CD14-positive monocyte (primary cell): ENCODE measurements around the gene IYD. TPM values are rescaled to one million over a fixed set of nuclear protein-coding genes. Genes with fewer than 3 reads are reported as not detected.

Source experiments
- DNase-seq, 3 donors: peaks; one replicate each; pipeline ENCODE4 v3.0.0-alpha.2; 2011 to 2022
- H2AFZ ChIP-seq: 2 replicates; pipeline ENCODE4 v1.6.0; 2012; ENCODE audit warnings: mild to moderate bottlenecking, low read depth, low read length, inconsistent platforms; ENCODE audit not compliant: insufficient read depth, poor library complexity, severe bottlenecking
- H3K27ac ChIP-seq, 2 donors: 1 replicate in 1 of 2; 2 replicates in 1 of 2; pipeline ENCODE4 v1.5.1; 2012 to 2013; ENCODE audit warnings: low read length in 2 of 2, control low read depth in 1 of 2, inconsistent platforms in 1 of 2, low read depth in 1 of 2, mild to moderate bottlenecking in 1 of 2
- H3K27me3 ChIP-seq, 2 donors: one replicate each; pipeline versions ENCODE4 v1.6.0 to v1.6.1; 2011 to 2013; ENCODE audit warnings: low read length in 2 of 2; ENCODE audit not compliant: control insufficient read depth in 2 of 2, insufficient read depth in 2 of 2
- H3K36me3 ChIP-seq, 2 donors: replicated peaks in 1 of 2; 1 replicate in 1 of 2; 2 replicates in 1 of 2; pipeline versions ENCODE4 v1.5.1 to v1.6.1; 2012 to 2013; ENCODE audit warnings: low read length in 2 of 2, control low read depth in 1 of 2, inconsistent platforms in 1 of 2, mild to moderate bottlenecking in 1 of 2; ENCODE audit not compliant: insufficient read depth in 2 of 2, control insufficient read depth in 1 of 2
- H3K4me1 ChIP-seq, 2 donors: 1 replicate in 1 of 2; 2 replicates in 1 of 2; pipeline versions ENCODE4 v1.5.1 to v1.6.1; 2012 to 2013; ENCODE audit warnings: low read length in 2 of 2, control low read depth in 1 of 2, inconsistent platforms in 1 of 2, mild to moderate bottlenecking in 1 of 2, moderate library complexity in 1 of 2; ENCODE audit not compliant: insufficient read depth in 2 of 2, control insufficient read depth in 1 of 2
- H3K4me2 ChIP-seq: replicated peaks from 2 replicates; pipeline ENCODE3; 2012; ENCODE audit warnings: low read length, moderate library complexity, mild to moderate bottlenecking; ENCODE audit not compliant: poor library complexity, severe bottlenecking; ENCODE audit errors: extremely low read depth
- H3K4me3 ChIP-seq, 3 experiments: fragments of 200-600 bp in 1 of 3; sonication (generic) in 1 of 3; replicated peaks in 1 of 3; 1 replicate in 2 of 3; 2 replicates in 1 of 3; pipeline ENCODE4 v1.5.1; 2011 to 2013; ENCODE audit warnings: low read length in 3 of 3, mild to moderate bottlenecking in 3 of 3, control low read depth in 2 of 3, low read depth in 2 of 3, inconsistent platforms in 1 of 3, moderate library complexity in 1 of 3
- H3K79me2 ChIP-seq: 2 replicates; pipeline ENCODE4 v1.6.0; 2012; ENCODE audit warnings: mild to moderate bottlenecking, control low read depth, inconsistent platforms, low read length, moderate library complexity; ENCODE audit not compliant: insufficient read depth
- H3K9ac ChIP-seq: 2 replicates; pipeline ENCODE4 v1.6.0; 2017; ENCODE audit warnings: low read length, mild to moderate bottlenecking; ENCODE audit not compliant: insufficient read depth, poor library complexity, severe bottlenecking
- H3K9me3 ChIP-seq, 2 donors: replicated peaks in 1 of 2; 1 replicate in 1 of 2; 2 replicates in 1 of 2; pipeline versions ENCODE4 v1.5.1 to v1.6.1; 2012 to 2013; ENCODE audit warnings: low read length in 2 of 2, control low read depth in 1 of 2; ENCODE audit not compliant: control insufficient read depth in 1 of 2, insufficient read depth in 1 of 2
- H4K20me1 ChIP-seq: 2 replicates; pipeline ENCODE4 v1.6.0; 2012; ENCODE audit warnings: mild to moderate bottlenecking, low read length, control low read depth, moderate library complexity; ENCODE audit not compliant: insufficient read depth
- H3K27ac Mint-ChIP-seq, 7 donors: one replicate each; pipeline ENCODE4 v1.8.0; 2020; ENCODE audit warnings: mild to moderate bottlenecking in 7 of 7, mixed read lengths in 7 of 7, moderate library complexity in 6 of 7, inconsistent platforms in 2 of 7
- H3K27me3 Mint-ChIP-seq, 3 donors: one replicate each; pipeline ENCODE4 v1.8.0; 2021 to 2022; ENCODE audit warnings: low read depth in 3 of 3, mild to moderate bottlenecking in 3 of 3, mixed read lengths in 3 of 3, moderate library complexity in 3 of 3, inconsistent platforms in 1 of 3
- H3K36me3 Mint-ChIP-seq, 2 donors: one replicate each; pipeline ENCODE4 v1.8.0; 2020; ENCODE audit warnings: mixed read lengths in 2 of 2, inconsistent platforms in 1 of 2, mild to moderate bottlenecking in 1 of 2
- H3K4me1 Mint-ChIP-seq: one replicate; pipeline ENCODE4 v1.8.0; 2020; ENCODE audit warnings: mild to moderate bottlenecking, mixed read lengths
- H3K4me3 Mint-ChIP-seq, 2 donors: one replicate each; pipeline ENCODE4 v1.8.0; 2020; ENCODE audit warnings: mild to moderate bottlenecking in 2 of 2, mixed read lengths in 2 of 2, moderate library complexity in 1 of 2
- H3K9me3 Mint-ChIP-seq, 7 donors: one replicate each; pipeline ENCODE4 v1.8.0; 2020 to 2022; ENCODE audit warnings: mixed read lengths in 7 of 7, mild to moderate bottlenecking in 6 of 7, moderate library complexity in 6 of 7, inconsistent platforms in 2 of 7
- WGBS: methylation state at CpG from one replicate; pipeline ENCODE4 v1.1.5; 2013; ENCODE audit warnings: missing lambda C conversion rate; ENCODE audit not compliant: insufficient coverage; 5-methylcytosine and 5-hydroxymethylcytosine counted together
- intact Hi-C, 2 donors: fragments of 100-400 bp; cut with micrococcal nuclease; formaldehyde crosslinking; loops; one replicate each; pipeline versions ENCODE4 v1.15.0 to v1.15.1; 2023
- polyA plus RNA-seq, 3 donors: library from polyadenylated mRNA; depleted of rRNA in 1 of 3; unstranded in 2 of 3; stranded (reverse) in 1 of 3; fragments of 300-500 nt in 2 of 3; fragments of >200 nt in 1 of 3; fragmentation: Illumina TruSeq in 2 of 3; gene quantifications; 1 replicate in 2 of 3; 2 replicates in 1 of 3; pipeline ENCODE4 v1.2.3, GENCODE V29; 2012 to 2021
- TF ChIP-seq, protein P1 (sequence below): fragments of 200-600 bp; IDR thresholded peaks from one replicate; pipeline ENCODE4 v1.8.0; 2022; ENCODE audit warnings: antibody characterized with exemption, mild to moderate bottlenecking

Gene IYD
- polyA plus RNA-seq, 3 donors, result not detected

- no peak overlapping the region for H2AFZ ChIP-seq
- H3K9ac ChIP-seq, result no peak overlapping the region
- no peak overlapping the region for H3K4me2 ChIP-seq
- H3K9me3 Mint-ChIP-seq, result peaks cover 0 to 5% (median 0%) of the 10 kb centered on the region in 7 donors
- H3K79me2 ChIP-seq, result no peaks in the 10 kb centered on the region
- H3K4me1 Mint-ChIP-seq, result no peaks in the 10 kb centered on the region
- no peaks in the 10 kb centered on the region for H3K9me3 ChIP-seq
- H3K27ac ChIP-seq, result no peak overlapping the region
- no peak overlapping the region for H3K27ac Mint-ChIP-seq
- TF ChIP-seq, protein P1, sequence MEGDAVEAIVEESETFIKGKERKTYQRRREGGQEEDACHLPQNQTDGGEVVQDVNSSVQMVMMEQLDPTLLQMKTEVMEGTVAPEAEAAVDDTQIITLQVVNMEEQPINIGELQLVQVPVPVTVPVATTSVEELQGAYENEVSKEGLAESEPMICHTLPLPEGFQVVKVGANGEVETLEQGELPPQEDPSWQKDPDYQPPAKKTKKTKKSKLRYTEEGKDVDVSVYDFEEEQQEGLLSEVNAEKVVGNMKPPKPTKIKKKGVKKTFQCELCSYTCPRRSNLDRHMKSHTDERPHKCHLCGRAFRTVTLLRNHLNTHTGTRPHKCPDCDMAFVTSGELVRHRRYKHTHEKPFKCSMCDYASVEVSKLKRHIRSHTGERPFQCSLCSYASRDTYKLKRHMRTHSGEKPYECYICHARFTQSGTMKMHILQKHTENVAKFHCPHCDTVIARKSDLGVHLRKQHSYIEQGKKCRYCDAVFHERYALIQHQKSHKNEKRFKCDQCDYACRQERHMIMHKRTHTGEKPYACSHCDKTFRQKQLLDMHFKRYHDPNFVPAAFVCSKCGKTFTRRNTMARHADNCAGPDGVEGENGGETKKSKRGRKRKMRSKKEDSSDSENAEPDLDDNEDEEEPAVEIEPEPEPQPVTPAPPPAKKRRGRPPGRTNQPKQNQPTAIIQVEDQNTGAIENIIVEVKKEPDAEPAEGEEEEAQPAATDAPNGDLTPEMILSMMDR, result no peak
- no peaks in the 10 kb centered on the region for H4K20me1 ChIP-seq
- H3K36me3 ChIP-seq, result no peaks in the 10 kb centered on the region
- H3K36me3 Mint-ChIP-seq, result no peaks in the 10 kb centered on the region
- no peak overlapping the region for H3K4me3 ChIP-seq
- peaks cover 0 to 5% of the 10 kb centered on the region in 2 donors for H3K4me1 ChIP-seq
- H3K27me3 ChIP-seq, result no peaks in the 10 kb centered on the region
- no peak for DNase-seq
- H3K27me3 Mint-ChIP-seq, result peaks cover 2 to 5% (median 4%) of the 10 kb centered on the region in 3 donors
- intact Hi-C loops, result no loop called here
- H3K4me3 Mint-ChIP-seq, result no peak overlapping the region
- 75% methylated on average over 2 of the region's 4 CpGs for WGBS
Measured at GRCh38 chr6:150349546-150349945, 19.3 kb upstream of the IYD start.

- Mint-ChIP-seq H3K4me1 (no peaks in the 10 kb centered on the region), H3K27me3 (peaks cover 2 to 4% (median 2%) of the 10 kb centered on the region in 3 donors), H3K9me3 (peaks cover 0 to 5% (median 0%) of the 10 kb centered on the region in 7 donors), H3K36me3 (no peaks in the 10 kb centered on the region), H3K27ac (no peak overlapping the region), H3K4me3 (no peak overlapping the region)
- H3K4me3 ChIP-seq, result no peak overlapping the region
- no peaks in the 10 kb centered on the region for H3K79me2 ChIP-seq
- H3K36me3 ChIP-seq, result no peaks in the 10 kb centered on the region
- 0% methylated on average over 1 of the region's 5 CpGs for WGBS
- H3K4me2 ChIP-seq, result no peak overlapping the region
- TF ChIP-seq, protein P1, result no peak
- intact Hi-C loops, result no loop called here
- peaks cover 0 to 5% of the 10 kb centered on the region in 2 donors for H3K4me1 ChIP-seq
- H3K27me3 ChIP-seq, result no peaks in the 10 kb centered on the region
- no peak for DNase-seq
- H3K27ac ChIP-seq, result no peak overlapping the region
- no peak overlapping the region for H2AFZ ChIP-seq
- no peak overlapping the region for H3K9ac ChIP-seq
- no peaks in the 10 kb centered on the region for H4K20me1 ChIP-seq
- H3K9me3 ChIP-seq, result no peaks in the 10 kb centered on the region
Measured at GRCh38 chr6:150352321-150353296, 16.2 kb upstream of the IYD start.
